ENCODE measurements around the gene CFAP20DC.

DNA sequence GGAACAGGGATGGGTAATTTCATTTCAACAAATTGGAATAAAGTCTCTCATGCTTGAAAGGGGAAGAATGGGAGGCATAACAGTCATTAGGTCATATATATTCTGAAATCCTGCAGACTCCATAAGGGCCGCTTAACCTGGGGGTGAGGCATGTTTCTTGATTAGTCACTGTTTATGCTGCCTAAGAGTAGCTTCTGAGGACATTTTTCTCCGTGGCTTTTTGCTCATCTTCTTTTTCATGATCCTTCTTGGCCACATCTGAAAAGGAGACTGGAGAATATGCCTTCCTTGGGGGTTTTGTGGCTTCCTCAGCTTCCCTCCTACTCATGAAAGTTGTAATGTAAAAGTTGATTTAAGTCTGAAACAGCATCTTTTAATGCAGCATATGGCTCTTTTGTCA, 20.0 kb upstream of the CFAP20DC start:
- TF ChIP-seq RBAK (CRISPR knock-in tag; IDR thresholded peaks at IDR 0.05) (no peak), YY1 (IDR thresholded peaks at IDR 0.05; ENCODE audit: insufficient read depth, insufficient replicate concordance, low read depth, low read length) (no peak), TGIF2 (CRISPR knock-in tag; IDR thresholded peaks at IDR 0.05) (no peak), ZNF776 (CRISPR knock-in tag; IDR thresholded peaks at IDR 0.05) (no peak), NR2C2 (CRISPR knock-in tag; IDR thresholded peaks at IDR 0.05; ENCODE audit: borderline replicate concordance) (no peak), SP1 (IDR thresholded peaks at IDR 0.05) (no peak), SP1 (CRISPR knock-in tag; IDR thresholded peaks at IDR 0.05) (no peak), NFYB (CRISPR knock-in tag; IDR thresholded peaks at IDR 0.05) (no peak)
- TF ChIP-seq, protein P1, sequence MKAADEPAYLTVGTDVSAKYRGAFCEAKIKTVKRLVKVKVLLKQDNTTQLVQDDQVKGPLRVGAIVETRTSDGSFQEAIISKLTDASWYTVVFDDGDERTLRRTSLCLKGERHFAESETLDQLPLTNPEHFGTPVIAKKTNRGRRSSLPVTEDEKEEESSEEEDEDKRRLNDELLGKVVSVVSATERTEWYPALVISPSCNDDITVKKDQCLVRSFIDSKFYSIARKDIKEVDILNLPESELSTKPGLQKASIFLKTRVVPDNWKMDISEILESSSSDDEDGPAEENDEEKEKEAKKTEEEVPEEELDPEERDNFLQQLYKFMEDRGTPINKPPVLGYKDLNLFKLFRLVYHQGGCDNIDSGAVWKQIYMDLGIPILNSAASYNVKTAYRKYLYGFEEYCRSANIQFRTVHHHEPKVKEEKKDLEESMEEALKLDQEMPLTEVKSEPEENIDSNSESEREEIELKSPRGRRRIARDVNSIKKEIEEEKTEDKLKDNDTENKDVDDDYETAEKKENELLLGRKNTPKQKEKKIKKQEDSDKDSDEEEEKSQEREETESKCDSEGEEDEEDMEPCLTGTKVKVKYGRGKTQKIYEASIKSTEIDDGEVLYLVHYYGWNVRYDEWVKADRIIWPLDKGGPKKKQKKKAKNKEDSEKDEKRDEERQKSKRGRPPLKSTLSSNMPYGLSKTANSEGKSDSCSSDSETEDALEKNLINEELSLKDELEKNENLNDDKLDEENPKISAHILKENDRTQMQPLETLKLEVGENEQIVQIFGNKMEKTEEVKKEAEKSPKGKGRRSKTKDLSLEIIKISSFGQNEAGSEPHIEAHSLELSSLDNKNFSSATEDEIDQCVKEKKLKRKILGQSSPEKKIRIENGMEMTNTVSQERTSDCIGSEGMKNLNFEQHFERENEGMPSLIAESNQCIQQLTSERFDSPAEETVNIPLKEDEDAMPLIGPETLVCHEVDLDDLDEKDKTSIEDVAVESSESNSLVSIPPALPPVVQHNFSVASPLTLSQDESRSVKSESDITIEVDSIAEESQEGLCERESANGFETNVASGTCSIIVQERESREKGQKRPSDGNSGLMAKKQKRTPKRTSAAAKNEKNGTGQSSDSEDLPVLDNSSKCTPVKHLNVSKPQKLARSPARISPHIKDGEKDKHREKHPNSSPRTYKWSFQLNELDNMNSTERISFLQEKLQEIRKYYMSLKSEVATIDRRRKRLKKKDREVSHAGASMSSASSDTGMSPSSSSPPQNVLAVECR (CRISPR knock-in tag; IDR thresholded peaks at IDR 0.05; ENCODE audit: borderline replicate concordance) = no peak
- TF ChIP-seq, protein P2, sequence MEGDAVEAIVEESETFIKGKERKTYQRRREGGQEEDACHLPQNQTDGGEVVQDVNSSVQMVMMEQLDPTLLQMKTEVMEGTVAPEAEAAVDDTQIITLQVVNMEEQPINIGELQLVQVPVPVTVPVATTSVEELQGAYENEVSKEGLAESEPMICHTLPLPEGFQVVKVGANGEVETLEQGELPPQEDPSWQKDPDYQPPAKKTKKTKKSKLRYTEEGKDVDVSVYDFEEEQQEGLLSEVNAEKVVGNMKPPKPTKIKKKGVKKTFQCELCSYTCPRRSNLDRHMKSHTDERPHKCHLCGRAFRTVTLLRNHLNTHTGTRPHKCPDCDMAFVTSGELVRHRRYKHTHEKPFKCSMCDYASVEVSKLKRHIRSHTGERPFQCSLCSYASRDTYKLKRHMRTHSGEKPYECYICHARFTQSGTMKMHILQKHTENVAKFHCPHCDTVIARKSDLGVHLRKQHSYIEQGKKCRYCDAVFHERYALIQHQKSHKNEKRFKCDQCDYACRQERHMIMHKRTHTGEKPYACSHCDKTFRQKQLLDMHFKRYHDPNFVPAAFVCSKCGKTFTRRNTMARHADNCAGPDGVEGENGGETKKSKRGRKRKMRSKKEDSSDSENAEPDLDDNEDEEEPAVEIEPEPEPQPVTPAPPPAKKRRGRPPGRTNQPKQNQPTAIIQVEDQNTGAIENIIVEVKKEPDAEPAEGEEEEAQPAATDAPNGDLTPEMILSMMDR (CRISPR knock-in tag; IDR thresholded peaks at IDR 0.05) = no peak

Measured in HepG2 (cell line).